Osteoblast (primary cell): ENCODE results near the gene RCC2. TPM values are rescaled to one million over a fixed set of nuclear protein-coding genes. Genes with fewer than 3 reads are reported as not detected.
A peak's percentile ranks its signal among the peaks of the same experiment; 100 is the strongest.

Source experiments
- DNase-seq: peaks from one replicate; pipeline ENCODE4 v3.0.0; 2011; ENCODE audit warnings: low spot score, mixed read lengths; ENCODE audit not compliant: insufficient read length; ENCODE audit errors: missing footprints
- H2AFZ ChIP-seq: 2 replicates; pipeline ENCODE4 v1.6.0; 2011; ENCODE audit warnings: mild to moderate bottlenecking, low read length
- H3K27ac ChIP-seq: 2 replicates; pipeline ENCODE4 v1.5.1; 2011; ENCODE audit warnings: mild to moderate bottlenecking, low read depth, low read length, moderate library complexity
- H3K27me3 ChIP-seq: 2 replicates; pipeline ENCODE4 v1.6.0; 2012; ENCODE audit warnings: mild to moderate bottlenecking, control low read depth, inconsistent platforms, low read length, moderate library complexity; ENCODE audit not compliant: insufficient read depth
- H3K36me3 ChIP-seq: 2 replicates; pipeline ENCODE4 v1.5.1; 2011; ENCODE audit warnings: mild to moderate bottlenecking, low read length, control low read depth, moderate library complexity; ENCODE audit not compliant: insufficient read depth
- H3K4me1 ChIP-seq: 2 replicates; pipeline ENCODE4 v1.5.1; 2011; ENCODE audit warnings: mild to moderate bottlenecking, low read length, control low read depth, moderate library complexity; ENCODE audit not compliant: insufficient read depth
- H3K4me2 ChIP-seq: 2 replicates; pipeline ENCODE4 v1.6.0; 2011; ENCODE audit warnings: mild to moderate bottlenecking, low read length; ENCODE audit not compliant: insufficient read depth
- H3K4me3 ChIP-seq: fragments of 200-600 bp; sonication (generic); 3 replicates; pipeline ENCODE4 v1.5.1; 2012; ENCODE audit warnings: mild to moderate bottlenecking, low read length, inconsistent platforms; ENCODE audit not compliant: insufficient read depth
- H3K79me2 ChIP-seq: 2 replicates; pipeline ENCODE4 v1.6.0; 2012; ENCODE audit warnings: mild to moderate bottlenecking, low read length, control low read depth, inconsistent platforms; ENCODE audit not compliant: insufficient read depth
- H3K9me3 ChIP-seq: 2 replicates; pipeline ENCODE4 v1.5.1; 2011; ENCODE audit warnings: low read depth, low read length, control low read depth
- H4K20me1 ChIP-seq: 2 replicates; pipeline ENCODE4 v1.6.0; 2012; ENCODE audit warnings: mild to moderate bottlenecking, low read length, control low read depth; ENCODE audit not compliant: insufficient read depth
- total RNA-seq: library from RNA; depleted of rRNA; stranded (reverse); fragments of >200 nt; gene quantifications from 2 replicates; pipeline ENCODE4 v1.2.3, GENCODE V29; 2012
- TF ChIP-seq, protein P1 (sequence below): IDR thresholded peaks from 2 replicates; pipeline ENCODE4 v1.5.1; 2011; ENCODE audit warnings: mild to moderate bottlenecking, low read depth, low read length, moderate library complexity; ENCODE audit errors: extremely low read depth

The RCC2 gene
- total RNA-seq, 1 donor: 71.3 TPM

DNA sequence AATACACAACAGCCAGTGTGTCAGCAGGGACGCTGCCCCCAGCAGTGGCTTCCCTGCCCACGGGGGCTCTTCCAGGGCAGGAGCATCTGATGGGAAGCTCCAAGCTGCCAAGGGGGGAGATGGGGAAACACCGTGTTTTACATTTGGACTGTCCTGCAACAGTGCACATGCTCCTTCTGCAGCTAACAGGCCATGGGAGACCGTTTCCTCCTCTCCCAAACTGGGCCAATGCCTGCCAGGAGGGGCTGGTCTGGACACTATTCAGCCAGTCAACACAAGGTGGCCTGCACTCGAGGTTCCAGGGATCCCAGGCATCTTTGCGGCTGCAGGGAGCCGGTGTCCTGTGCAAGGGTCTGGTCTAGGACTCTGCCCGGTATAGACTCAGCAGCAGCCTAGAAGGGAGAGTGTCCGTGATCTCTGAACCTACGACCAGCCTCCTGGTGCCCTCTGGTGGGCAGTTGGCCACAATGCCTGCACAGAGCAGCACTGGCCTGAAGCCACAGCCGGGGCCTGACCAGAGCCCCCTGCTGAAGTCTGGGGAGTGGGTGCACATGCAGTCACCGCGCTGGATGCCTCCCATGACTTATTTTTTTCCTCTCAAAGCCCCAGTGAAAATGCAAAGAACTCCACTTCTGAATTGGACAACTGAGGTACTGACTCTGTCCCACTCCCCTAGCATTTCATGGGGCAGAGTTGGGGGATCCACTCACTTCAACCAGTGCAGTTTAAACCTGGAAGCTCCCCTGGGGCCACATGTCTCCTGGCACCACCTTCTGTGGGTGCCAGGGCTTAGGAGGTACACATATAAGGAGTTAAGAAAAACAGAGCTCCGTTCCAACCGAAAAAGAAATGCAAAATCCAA is 33.3 kb downstream of the RCC2 start:
- Histone ChIP-seq H3K27ac (no peak overlapping the region), H3K4me3 (no peak overlapping the region), H4K20me1 (peaks cover 15% of the 10 kb centered on the region), H3K4me2 (no peak overlapping the region), H3K4me1 (no peaks in the 10 kb centered on the region), H2AFZ (no peak overlapping the region), H3K79me2 (no peaks in the 10 kb centered on the region), H3K9me3 (no peaks in the 10 kb centered on the region), H3K27me3 (no peaks in the 10 kb centered on the region), H3K36me3 (peaks cover 35% of the 10 kb centered on the region)
- peak; percentile 98 for DNase-seq
- TF ChIP-seq, protein P1, sequence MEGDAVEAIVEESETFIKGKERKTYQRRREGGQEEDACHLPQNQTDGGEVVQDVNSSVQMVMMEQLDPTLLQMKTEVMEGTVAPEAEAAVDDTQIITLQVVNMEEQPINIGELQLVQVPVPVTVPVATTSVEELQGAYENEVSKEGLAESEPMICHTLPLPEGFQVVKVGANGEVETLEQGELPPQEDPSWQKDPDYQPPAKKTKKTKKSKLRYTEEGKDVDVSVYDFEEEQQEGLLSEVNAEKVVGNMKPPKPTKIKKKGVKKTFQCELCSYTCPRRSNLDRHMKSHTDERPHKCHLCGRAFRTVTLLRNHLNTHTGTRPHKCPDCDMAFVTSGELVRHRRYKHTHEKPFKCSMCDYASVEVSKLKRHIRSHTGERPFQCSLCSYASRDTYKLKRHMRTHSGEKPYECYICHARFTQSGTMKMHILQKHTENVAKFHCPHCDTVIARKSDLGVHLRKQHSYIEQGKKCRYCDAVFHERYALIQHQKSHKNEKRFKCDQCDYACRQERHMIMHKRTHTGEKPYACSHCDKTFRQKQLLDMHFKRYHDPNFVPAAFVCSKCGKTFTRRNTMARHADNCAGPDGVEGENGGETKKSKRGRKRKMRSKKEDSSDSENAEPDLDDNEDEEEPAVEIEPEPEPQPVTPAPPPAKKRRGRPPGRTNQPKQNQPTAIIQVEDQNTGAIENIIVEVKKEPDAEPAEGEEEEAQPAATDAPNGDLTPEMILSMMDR: peak; percentile 83

DNA sequence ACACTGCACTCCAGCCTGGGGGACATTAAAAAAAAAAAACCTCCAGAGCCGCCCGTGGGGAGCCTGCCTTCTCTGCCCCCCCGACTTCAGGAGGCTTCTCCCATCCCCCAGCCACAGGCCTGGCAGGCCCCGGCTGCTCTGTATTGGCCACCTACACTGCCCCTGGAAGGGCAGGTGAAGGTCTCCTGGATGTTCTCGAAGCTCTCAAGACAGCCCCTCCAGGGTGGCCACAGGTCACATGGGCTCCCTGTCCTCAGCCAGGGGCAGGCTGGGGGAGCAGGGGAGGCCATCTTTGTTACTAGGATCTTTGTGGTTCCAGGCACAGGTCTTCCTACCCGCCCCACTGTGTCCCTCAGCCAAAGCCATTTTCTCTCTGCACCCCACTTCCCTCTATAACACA is 34.7 kb downstream of the RCC2 start:
- H3K36me3 ChIP-seq: peaks cover 22% of the 10 kb centered on the region
- H2AFZ ChIP-seq: no peak overlapping the region
- H4K20me1 ChIP-seq: peaks cover 10% of the 10 kb centered on the region
- DNase-seq: peak; percentile 84
- no peak overlapping the region for H3K27ac ChIP-seq
- TF ChIP-seq, protein P1: no peak
- H3K79me2 ChIP-seq: no peaks in the 10 kb centered on the region
- H3K9me3 ChIP-seq: no peaks in the 10 kb centered on the region
- no peaks in the 10 kb centered on the region for H3K4me1 ChIP-seq
- no peak overlapping the region for H3K4me3 ChIP-seq
- H3K27me3 ChIP-seq: no peaks in the 10 kb centered on the region
- H3K4me2 ChIP-seq: no peak overlapping the region

DNA sequence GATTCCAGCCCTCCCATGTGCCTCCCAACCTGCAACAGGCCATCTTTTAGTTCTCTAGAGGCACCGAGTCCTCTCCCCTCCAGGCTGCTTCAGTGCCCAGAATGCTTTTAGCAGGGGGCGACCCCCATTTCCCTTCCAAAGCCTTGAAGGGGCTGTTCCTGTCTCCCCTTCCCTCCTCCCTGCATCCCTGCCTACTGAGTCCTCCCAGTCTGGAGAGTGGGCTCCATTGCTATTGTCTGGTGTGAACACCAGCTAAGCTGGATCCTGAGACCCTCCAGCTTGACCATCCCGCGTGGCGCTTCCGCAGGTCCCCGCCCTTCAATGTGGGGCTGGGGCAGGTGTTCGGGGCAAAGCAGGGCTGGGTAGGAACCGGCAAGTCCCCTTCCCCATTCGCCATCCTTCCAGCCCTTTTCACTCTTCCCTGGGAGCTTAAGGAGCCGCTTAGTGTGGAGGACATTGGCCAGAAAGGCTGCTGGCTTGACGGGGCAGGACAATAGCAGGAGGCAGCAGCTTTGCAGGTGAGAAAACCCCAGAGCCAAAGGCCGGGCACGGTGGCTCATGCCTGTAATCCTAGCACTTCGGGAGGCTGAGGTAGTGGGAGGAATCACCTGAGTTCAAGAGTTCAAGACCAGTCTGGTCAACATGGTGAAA is 35.3 kb downstream of the RCC2 start:
- TF ChIP-seq, protein P1: no peak
- Histone ChIP-seq H3K27me3 (no peaks in the 10 kb centered on the region), H3K79me2 (no peaks in the 10 kb centered on the region), H3K4me1 (no peaks in the 10 kb centered on the region), H3K4me2 (no peak overlapping the region), H4K20me1 (peaks cover 8% of the 10 kb centered on the region), H3K36me3 (peaks cover 16% of the 10 kb centered on the region), H3K4me3 (no peak overlapping the region), H3K9me3 (no peaks in the 10 kb centered on the region), H2AFZ (no peak overlapping the region), H3K27ac (no peak overlapping the region)
- peak; percentile 61 for DNase-seq

- H3K4me1 ChIP-seq: no peaks in the 10 kb centered on the region
- no peaks in the 10 kb centered on the region for H3K79me2 ChIP-seq
- TF ChIP-seq, protein P1: no peak
- H4K20me1 ChIP-seq: peaks cover 8% of the 10 kb centered on the region
- H3K9me3 ChIP-seq: no peaks in the 10 kb centered on the region
- H3K27ac ChIP-seq: no peak overlapping the region
- H3K4me3 ChIP-seq: no peak overlapping the region
- H3K4me2 ChIP-seq: no peak overlapping the region
- peaks cover 5% of the 10 kb centered on the region for H3K36me3 ChIP-seq
- H2AFZ ChIP-seq: no peak overlapping the region
- no peaks in the 10 kb centered on the region for H3K27me3 ChIP-seq
- peak; percentile 76 for DNase-seq
These were observed 36.4 kb downstream of the RCC2 start for GRCh38 chr1:17403081-17403480.
